ENCODE results near the gene KRT84.

DNA sequence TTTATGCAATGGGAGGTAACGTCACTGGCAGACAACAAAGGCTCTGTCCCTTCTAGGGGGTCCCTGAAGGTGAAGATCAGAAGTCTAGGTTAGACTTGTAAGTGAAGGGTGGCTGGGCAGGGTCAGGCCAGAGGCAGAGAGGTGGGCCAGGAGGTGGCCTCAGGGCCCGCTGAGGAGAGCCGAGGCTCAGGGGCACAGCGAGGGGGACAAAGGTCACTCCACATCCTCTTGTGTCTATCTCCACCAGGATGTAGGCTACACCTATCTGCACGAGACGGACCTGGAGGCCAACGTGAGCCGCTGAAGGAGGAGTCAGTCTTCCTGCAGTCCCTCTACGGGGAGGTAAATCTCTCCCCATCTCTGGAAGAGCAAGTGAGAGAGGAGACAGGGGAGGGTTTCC, 38.4 kb downstream of the KRT84 start:
- TF ChIP-seq, protein P1, sequence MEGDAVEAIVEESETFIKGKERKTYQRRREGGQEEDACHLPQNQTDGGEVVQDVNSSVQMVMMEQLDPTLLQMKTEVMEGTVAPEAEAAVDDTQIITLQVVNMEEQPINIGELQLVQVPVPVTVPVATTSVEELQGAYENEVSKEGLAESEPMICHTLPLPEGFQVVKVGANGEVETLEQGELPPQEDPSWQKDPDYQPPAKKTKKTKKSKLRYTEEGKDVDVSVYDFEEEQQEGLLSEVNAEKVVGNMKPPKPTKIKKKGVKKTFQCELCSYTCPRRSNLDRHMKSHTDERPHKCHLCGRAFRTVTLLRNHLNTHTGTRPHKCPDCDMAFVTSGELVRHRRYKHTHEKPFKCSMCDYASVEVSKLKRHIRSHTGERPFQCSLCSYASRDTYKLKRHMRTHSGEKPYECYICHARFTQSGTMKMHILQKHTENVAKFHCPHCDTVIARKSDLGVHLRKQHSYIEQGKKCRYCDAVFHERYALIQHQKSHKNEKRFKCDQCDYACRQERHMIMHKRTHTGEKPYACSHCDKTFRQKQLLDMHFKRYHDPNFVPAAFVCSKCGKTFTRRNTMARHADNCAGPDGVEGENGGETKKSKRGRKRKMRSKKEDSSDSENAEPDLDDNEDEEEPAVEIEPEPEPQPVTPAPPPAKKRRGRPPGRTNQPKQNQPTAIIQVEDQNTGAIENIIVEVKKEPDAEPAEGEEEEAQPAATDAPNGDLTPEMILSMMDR (conservative IDR thresholded peaks at IDR 0.05; ENCODE audit: low read depth, low read length), result no peak
- TF ChIP-seq EZH2 (IDR thresholded peaks at IDR 0.05; ENCODE audit: borderline replicate concordance, low read depth, low read length, poor library complexity, severe bottlenecking), result no peak

Measured in A673 (cell line).